ENCODE measurements around the gene EIF4A2.

GRCh38 chr3:186743666-186744065, 39.7 kb upstream of the EIF4A2 start:
- TF ChIP-seq EP300 (IDR thresholded peaks at IDR 0.05) (no peak), CTCF (IDR thresholded peaks at IDR 0.05) (no peak)
